GM23248 (cell line): ENCODE data around the gene PHACTR3.

ENCODE experiments used
- EZH2 ChIP-seq: fragments of 200-600 bp; sonication (generic); IDR thresholded peaks from 2 replicates; pipeline ENCODE4 v1.6.1; 2018; ENCODE audit warnings: antibody characterized with exemption, mild to moderate bottlenecking; ENCODE audit not compliant: insufficient read depth, poor library complexity, severe bottlenecking
- EZH2phosphoT487 ChIP-seq: fragments of 200-600 bp; sonication (generic); IDR thresholded peaks from 2 replicates; pipeline ENCODE4 v1.6.1; 2018; ENCODE audit warnings: antibody characterized with exemption, moderate library complexity, mild to moderate bottlenecking, low read depth; ENCODE audit not compliant: insufficient read depth

DNA sequence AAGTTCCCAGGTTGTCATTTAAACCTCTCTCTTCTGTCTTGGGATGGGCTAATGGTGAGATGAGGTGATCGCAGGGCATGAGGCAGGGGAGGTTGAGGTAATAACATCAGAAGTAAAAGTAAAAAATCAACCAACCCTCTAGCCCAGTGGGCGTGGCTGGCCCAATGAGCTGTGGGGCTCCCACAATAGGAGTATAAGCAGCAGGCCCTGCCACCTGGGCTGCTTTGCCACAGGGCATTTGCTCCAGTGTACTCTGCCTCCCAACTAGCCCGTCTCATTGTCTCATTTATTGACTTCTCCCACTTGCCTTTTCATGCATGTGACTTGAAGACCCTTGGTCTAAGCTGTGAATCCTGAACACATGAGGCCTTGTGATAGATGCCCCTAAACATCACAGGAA lies 62.8 kb downstream of the PHACTR3 start:
- TF ChIP-seq EZH2: no peak
- no peak for TF ChIP-seq EZH2phosphoT487
